ENCODE results near the gene LALBA.
"Not testable (repeated sequence)": the region's sequence is repeated elsewhere in the genome, so short reads cannot be mapped to it uniquely, and the experiment has no call there.

LALBA gene

GRCh38 chr12:48532601-48533000, 37.2 kb downstream of the LALBA start:
- DNase-seq (ENCODE audit: low read depth in 2 of 2): no peak

DNA sequence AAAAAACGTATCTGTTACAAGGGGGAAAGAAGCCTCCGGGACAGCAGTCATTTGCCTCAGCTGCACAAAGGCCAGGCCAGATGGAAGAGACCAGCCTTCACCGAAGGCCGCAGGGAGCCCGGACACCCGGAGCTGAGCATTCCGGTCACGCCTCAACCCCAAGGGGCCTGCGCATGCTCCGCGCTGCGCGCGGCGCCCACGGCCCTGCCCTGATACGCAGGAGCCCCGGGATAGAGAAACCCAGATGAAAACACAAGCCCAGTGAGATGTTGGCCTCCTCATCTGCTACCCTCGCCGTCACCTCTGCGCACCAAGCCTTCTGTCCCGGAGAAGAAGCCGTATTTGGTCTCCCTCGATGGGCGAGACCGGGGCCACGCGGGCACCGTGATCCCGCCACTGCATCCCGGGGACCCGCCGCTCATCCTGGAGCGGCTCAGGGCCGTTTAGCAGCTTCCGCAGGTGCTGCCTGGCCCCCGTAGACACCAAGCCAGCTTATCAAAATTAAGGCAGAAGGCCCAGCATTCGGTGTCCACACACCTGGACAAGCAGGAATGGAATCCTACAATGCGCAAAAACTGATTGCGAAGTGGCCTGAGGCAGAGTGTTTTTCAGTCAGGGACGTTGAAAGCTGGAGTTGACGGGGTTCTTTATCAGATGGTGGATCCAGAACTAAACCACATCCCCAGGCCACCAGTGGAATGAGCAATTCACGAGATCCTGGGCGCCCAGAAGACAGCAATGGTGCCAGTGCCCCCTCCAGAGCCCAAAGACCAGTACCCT, 41.8 kb downstream of the LALBA start:
- DNase-seq (ENCODE audit: low read depth in 2 of 2): no peak

- DNase-seq (ENCODE audit: low read depth in 2 of 2): no peak
These were observed 44.5 kb downstream of the LALBA start, which contains the start of gene OR8S1 for GRCh38 chr12:48525332-48525731. Gene OR8S1, plus strand, starts transcription at chr12:48525632. Its CDS starts 0 bp downstream, at chr12:48525632.

DNA sequence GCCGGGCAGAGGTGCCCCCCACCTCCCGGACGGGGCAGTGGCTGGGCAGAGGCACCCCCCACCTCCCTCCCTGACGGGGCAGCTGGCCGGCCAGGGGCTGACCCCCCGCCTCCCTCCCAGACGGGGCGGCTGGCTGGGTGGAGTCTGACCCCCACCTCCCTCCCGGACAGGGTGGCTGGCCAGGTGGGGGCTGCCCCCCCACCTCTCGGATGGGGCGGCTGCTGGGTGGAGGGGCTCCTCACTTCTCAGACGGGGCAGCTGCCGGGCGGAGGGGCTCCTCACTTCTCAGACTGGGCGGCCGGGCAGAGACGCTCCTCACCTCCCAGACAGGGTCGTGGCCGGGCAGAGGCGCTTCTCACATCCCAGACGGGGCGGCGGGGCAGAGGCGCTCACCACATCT, 49.5 kb downstream of the LALBA start:
- DNase-seq (ENCODE audit: low read depth in 2 of 2): not testable (repeated sequence)

All from stimulated activated CD4-positive, alpha-beta T cell treated with anti-CD3 and anti-CD28 coated beads, Interleukin-15, amount 100 ng/mL, for 48 hours (primary cell).